Gastrocnemius medialis (tissue), 4 donors: Measurements from ENCODE around the gene CDH8.

Experiments used
- CTCF ChIP-seq, 5 experiments: fragments of 450-650 bp in 3 of 5; fragments of 200-600 bp in 2 of 5; sonication (generic) in 2 of 5; IDR thresholded peaks in 4 of 5; conservative IDR thresholded peaks in 1 of 5; 1 replicate in 4 of 5; 2 replicates in 1 of 5; pipeline ENCODE4 v1.5.1; 2016 to 2019; ENCODE audit warnings: antibody characterized with exemption in 5 of 5, mild to moderate bottlenecking in 3 of 5, moderate library complexity in 3 of 5
- POLR2A ChIP-seq, 2 donors: fragments of 450-650 bp; IDR thresholded peaks; one replicate each; pipeline ENCODE4 v1.6.1; 2017; ENCODE audit warnings: antibody characterized with exemption in 2 of 2, mild to moderate bottlenecking in 2 of 2, moderate library complexity in 2 of 2

- no peak for TF ChIP-seq CTCF (IDR thresholded peaks at IDR 0.05 in 4 of 5, conservative IDR thresholded peaks at IDR 0.05 in 1 of 5)
- TF ChIP-seq POLR2A (IDR thresholded peaks at IDR 0.05): no peak
Observed at GRCh38 chr16:61654962-61655361, 381.3 kb downstream of the CDH8 start.
